H9 (cell line): ENCODE results near the gene RPIA. TPM values are rescaled to one million over a fixed set of nuclear protein-coding genes. Genes with fewer than 3 reads are reported as not detected.

Experiments used
- total RNA-seq: library from RNA; stranded (reverse); gene quantifications from 2 replicates; pipeline ENCODE4 v1.2.1, GENCODE V29; 2021

The RPIA gene
- total RNA-seq, 1 experiment from 2014 or later, result 18.6 TPM

Other genes starting within 250 kb of the RPIA start
- gene FOXI3, start 239.0 kb upstream of the RPIA start, total RNA-seq, result 18.3 and 19.2 TPM in 2 replicates
- gene EIF2AK3, start 64.2 kb upstream of the RPIA start, total RNA-seq, result 17.9 and 19.3 TPM in 2 replicates